Epithelial cell of esophagus (primary cell): ENCODE measurements around the gene SH3TC2.

Experiments
- DNase-seq: peaks from one replicate; pipeline ENCODE4 v3.0.0; 2010; ENCODE audit warnings: low read depth
- H3K4me3 ChIP-seq: 2 replicates; pipeline ENCODE4 v1.5.1; 2011; ENCODE audit warnings: mild to moderate bottlenecking, low read length, control low read depth
- CTCF ChIP-seq: IDR thresholded peaks from 2 replicates; pipeline ENCODE4 v1.5.1; 2011; ENCODE audit warnings: low read depth, mild to moderate bottlenecking, low read length, control low read depth, inconsistent platforms; ENCODE audit not compliant: insufficient read depth; ENCODE audit errors: missing control alignments

The SH3TC2 gene

GRCh38 chr5:149022200-149022599, 40.7 kb downstream of the SH3TC2 start:
- TF ChIP-seq CTCF, result no peak
- DNase-seq, result no peak
- H3K4me3 ChIP-seq, result no peak overlapping the region

- TF ChIP-seq CTCF, result no peak
Measured at GRCh38 chr5:149019679-149020078, 43.2 kb downstream of the SH3TC2 start.

GRCh38 chr5:149018909-149019443, 43.9 kb downstream of the SH3TC2 start:
- no peak for DNase-seq
- H3K4me3 ChIP-seq, result no peak overlapping the region
- TF ChIP-seq CTCF, result no peak

More at GRCh38 chr5:149019679-149020078, 43.2 kb downstream of the SH3TC2 start:
- DNase-seq, result no peak
- no peak overlapping the region for H3K4me3 ChIP-seq

GRCh38 chr5:149017636-149018035, 45.2 kb downstream of the SH3TC2 start:
- H3K4me3 ChIP-seq, result no peak overlapping the region
- TF ChIP-seq CTCF, result no peak
- no peak for DNase-seq

- DNase-seq, result no peak
- no peak overlapping the region for H3K4me3 ChIP-seq
- no peak for TF ChIP-seq CTCF
Measured at GRCh38 chr5:149015561-149015960, 47.3 kb downstream of the SH3TC2 start.

- no peak for TF ChIP-seq CTCF
- no peak for DNase-seq
- H3K4me3 ChIP-seq, result no peak overlapping the region
Measured at GRCh38 chr5:149015126-149015525, 47.7 kb downstream of the SH3TC2 start.

GRCh38 chr5:149014571-149015031, 48.3 kb downstream of the SH3TC2 start:
- no peak overlapping the region for H3K4me3 ChIP-seq
- no peak for TF ChIP-seq CTCF
- DNase-seq, result no peak
